Measurements from ENCODE around the gene ZFP36L1. TPM values are rescaled to one million over a fixed set of nuclear protein-coding genes. Genes with fewer than 3 reads are reported as not detected.

Gene ZFP36L1
- total and polyA plus RNA-seq, 2 donors (not counting 3 experiments of a cell fraction or from before 2014, with no cell fraction given) = 46.0 to 89.6 TPM

GRCh38 chr14:68759017-68759560, 33.8 kb downstream of the ZFP36L1 start:
- no peak overlapping the region for H3K4me2 ChIP-seq (ENCODE audit: insufficient read depth, low read length)
- intact Hi-C loops (cut with micrococcal nuclease) = no loop called here
- FAIRE-seq (no peak), DNase-seq (ENCODE audit: low read depth, low spot score) (no peak)
- no peak overlapping the region for H2AFZ ChIP-seq (ENCODE audit: low read depth, low read length)
- TF ChIP-seq GATA2 (IDR thresholded peaks at IDR 0.05; ENCODE audit: insufficient read depth, insufficient read length, low read depth, low read length) = no peak
- no peak for TF ChIP-seq POLR2A (IDR thresholded peaks at IDR 0.05; ENCODE audit: low read depth, low read length)
- TF ChIP-seq, protein P1, sequence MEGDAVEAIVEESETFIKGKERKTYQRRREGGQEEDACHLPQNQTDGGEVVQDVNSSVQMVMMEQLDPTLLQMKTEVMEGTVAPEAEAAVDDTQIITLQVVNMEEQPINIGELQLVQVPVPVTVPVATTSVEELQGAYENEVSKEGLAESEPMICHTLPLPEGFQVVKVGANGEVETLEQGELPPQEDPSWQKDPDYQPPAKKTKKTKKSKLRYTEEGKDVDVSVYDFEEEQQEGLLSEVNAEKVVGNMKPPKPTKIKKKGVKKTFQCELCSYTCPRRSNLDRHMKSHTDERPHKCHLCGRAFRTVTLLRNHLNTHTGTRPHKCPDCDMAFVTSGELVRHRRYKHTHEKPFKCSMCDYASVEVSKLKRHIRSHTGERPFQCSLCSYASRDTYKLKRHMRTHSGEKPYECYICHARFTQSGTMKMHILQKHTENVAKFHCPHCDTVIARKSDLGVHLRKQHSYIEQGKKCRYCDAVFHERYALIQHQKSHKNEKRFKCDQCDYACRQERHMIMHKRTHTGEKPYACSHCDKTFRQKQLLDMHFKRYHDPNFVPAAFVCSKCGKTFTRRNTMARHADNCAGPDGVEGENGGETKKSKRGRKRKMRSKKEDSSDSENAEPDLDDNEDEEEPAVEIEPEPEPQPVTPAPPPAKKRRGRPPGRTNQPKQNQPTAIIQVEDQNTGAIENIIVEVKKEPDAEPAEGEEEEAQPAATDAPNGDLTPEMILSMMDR (IDR thresholded peaks at IDR 0.05; ENCODE audit: extremely low read depth in 1 of 2, insufficient read depth in 1 of 2, low read depth in 1 of 2, low read length in 2 of 2) = no peak
- no peak for TF ChIP-seq POLR2AphosphoS5 (IDR thresholded peaks at IDR 0.05; ENCODE audit: insufficient read depth, low read depth, low read length)
- TF ChIP-seq, protein P2, sequence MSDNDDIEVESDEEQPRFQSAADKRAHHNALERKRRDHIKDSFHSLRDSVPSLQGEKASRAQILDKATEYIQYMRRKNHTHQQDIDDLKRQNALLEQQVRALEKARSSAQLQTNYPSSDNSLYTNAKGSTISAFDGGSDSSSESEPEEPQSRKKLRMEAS (IDR thresholded peaks at IDR 0.05; ENCODE audit: insufficient read depth, insufficient read length) = no peak
- no peak for TF ChIP-seq JUN (IDR thresholded peaks at IDR 0.05; ENCODE audit: borderline replicate concordance, insufficient read depth, insufficient read length, low read depth)
- TF ChIP-seq MYC (IDR thresholded peaks at IDR 0.05; ENCODE audit: low read depth, low read length) = no peak
- TF ChIP-seq EZH2 (IDR thresholded peaks at IDR 0.05; ENCODE audit: borderline replicate concordance, low read depth, low read length, severe bottlenecking) = no peak
- no peak for TF ChIP-seq FOS (IDR thresholded peaks at IDR 0.05; ENCODE audit: borderline replicate concordance, insufficient read depth, low read length)
- no peaks in the 10 kb centered on the region for H3K36me3 ChIP-seq (ENCODE audit: control insufficient read depth in 2 of 2, extremely low read depth in 1 of 2, insufficient read depth in 2 of 2, low read length in 2 of 2)
- POLR2A ChIA-PET = no interaction called here
- H3K9ac ChIP-seq (replicated peaks; ENCODE audit: extremely low read depth, insufficient read depth, low read length) = no peak overlapping the region
- H3K79me2 ChIP-seq (ENCODE audit: control insufficient read depth, insufficient read depth, low read length) = no peaks in the 10 kb centered on the region
- CTCF ChIA-PET = interaction anchor here (1.4 kb wide), 1 partner anchor 57 kb away, joined by 3 read pairs; no protein-coding TSS in a partner anchor
- H3K27me3 ChIP-seq (ENCODE audit: control insufficient read depth in 2 of 2, insufficient read depth in 2 of 2, low read length in 2 of 2) = no peaks in the 10 kb centered on the region
- BruUV-seq (replicated peaks) = no TSS peak
- dilution Hi-C loops (cut with MboI; ENCODE audit: extremely low pct_ligation_motif_present, low sequenced_read_pairs) = no loop called here
- H3K4me3 ChIP-seq (replicated peaks in 1 of 3; ENCODE audit: insufficient read depth in 1 of 3, low read depth in 1 of 3, low read length in 3 of 3) = no peak overlapping the region
- H3K9me1 ChIP-seq (replicated peaks; ENCODE audit: control insufficient read depth, extremely low read depth, insufficient read depth, low read length) = no peaks in the 10 kb centered on the region
- no peak overlapping the region for H3K27ac ChIP-seq (ENCODE audit: insufficient read depth, low read depth, low read length)
- no peaks in the 10 kb centered on the region for H3K9me3 ChIP-seq (replicated peaks; ENCODE audit: control insufficient read depth, insufficient read depth, low read length)
- H4K20me1 ChIP-seq (replicated peaks; ENCODE audit: control insufficient read depth, extremely low read depth, insufficient read depth, low read length) = no peaks in the 10 kb centered on the region
- peaks cover 35% of the 10 kb centered on the region for H3K4me1 ChIP-seq (ENCODE audit: control insufficient read depth, extremely low read depth, insufficient read depth, low read length)

All from endothelial cell of umbilical vein (primary cell).